H9 (cell line): ENCODE measurements around the gene PMIS2. TPM values are rescaled to one million over a fixed set of nuclear protein-coding genes. Genes with fewer than 3 reads are reported as not detected.

Experiments
- DNase-seq: peaks from one replicate; pipeline ENCODE4 v3.0.0-alpha.2; 2017
- H2AFZ ChIP-seq: one replicate; pipeline ENCODE4 v1.6.1; 2013; ENCODE audit warnings: mild to moderate bottlenecking, low read length, control low read depth, moderate library complexity
- H2AK5ac ChIP-seq: 2 replicates; pipeline ENCODE4 v1.6.1; 2013; ENCODE audit warnings: low read length, control low read depth, mixed read lengths; ENCODE audit not compliant: insufficient read length
- H2BK120ac ChIP-seq: one replicate; pipeline ENCODE4 v1.6.1; 2013; ENCODE audit warnings: low read depth, mild to moderate bottlenecking, low read length, control low read depth, inconsistent platforms; ENCODE audit not compliant: poor library complexity, severe bottlenecking
- H2BK12ac ChIP-seq: 2 replicates; pipeline ENCODE4 v1.6.1; 2013; ENCODE audit warnings: low read length, control low read depth, mixed read lengths, low read depth; ENCODE audit not compliant: insufficient read length
- H2BK15ac ChIP-seq: 2 replicates; pipeline ENCODE4 v1.6.1; 2013; ENCODE audit warnings: low read depth, low read length, control low read depth
- H2BK20ac ChIP-seq: one replicate; pipeline ENCODE4 v1.6.1; 2013; ENCODE audit warnings: low read depth, mild to moderate bottlenecking, low read length, control low read depth, inconsistent platforms; ENCODE audit not compliant: poor library complexity, severe bottlenecking
- H2BK5ac ChIP-seq: 2 replicates; pipeline ENCODE4 v1.6.1; 2013; ENCODE audit warnings: low read length, control low read depth, mixed read lengths; ENCODE audit not compliant: insufficient read length
- H3K14ac ChIP-seq: 2 replicates; pipeline ENCODE4 v1.6.1; 2013; ENCODE audit warnings: low read length, control low read depth; ENCODE audit not compliant: insufficient read depth
- H3K18ac ChIP-seq: 2 replicates; pipeline ENCODE4 v1.6.1; 2013; ENCODE audit warnings: low read depth, mild to moderate bottlenecking, mixed read lengths, low read length, control low read depth; ENCODE audit not compliant: insufficient read length
- H3K23ac ChIP-seq: 2 replicates; pipeline ENCODE4 v1.6.1; 2013; ENCODE audit warnings: low read length, control low read depth, mixed read lengths, low read depth; ENCODE audit not compliant: insufficient read length
- H3K23me2 ChIP-seq: 2 replicates; pipeline ENCODE4 v1.6.1; 2013; ENCODE audit warnings: low read depth, mild to moderate bottlenecking, mixed read lengths, low read length, control low read depth; ENCODE audit not compliant: insufficient read length, poor library complexity, severe bottlenecking
- H3K27ac ChIP-seq: 2 replicates; pipeline ENCODE4 v1.5.1; 2013; ENCODE audit warnings: low read length, control low read depth, mixed read lengths, low read depth; ENCODE audit not compliant: insufficient read length
- H3K27me3 ChIP-seq: 2 replicates; pipeline ENCODE4 v1.6.1; 2013; ENCODE audit warnings: low read length, control low read depth, inconsistent platforms; ENCODE audit not compliant: insufficient read depth
- H3K4ac ChIP-seq: 2 replicates; pipeline ENCODE4 v1.6.1; 2013; ENCODE audit warnings: low read depth, mild to moderate bottlenecking, control low read depth, inconsistent platforms, low read length, moderate library complexity
- H3K4me1 ChIP-seq: 2 replicates; pipeline ENCODE4 v1.6.1; 2013; ENCODE audit warnings: low read length, control low read depth, inconsistent platforms; ENCODE audit not compliant: insufficient read depth
- H3K4me2 ChIP-seq: 2 replicates; pipeline ENCODE4 v1.6.1; 2013; ENCODE audit warnings: low read length, control low read depth, mixed read lengths; ENCODE audit not compliant: insufficient read length, insufficient read depth
- H3K56ac ChIP-seq: 2 replicates; pipeline ENCODE4 v1.6.1; 2013; ENCODE audit warnings: low read depth, mild to moderate bottlenecking, mixed read lengths, low read length, control low read depth; ENCODE audit not compliant: insufficient read length
- H3K79me1 ChIP-seq: 2 replicates; pipeline ENCODE4 v1.6.1; 2013; ENCODE audit warnings: low read depth, mild to moderate bottlenecking, moderate library complexity, low read length, control low read depth, inconsistent platforms; ENCODE audit not compliant: insufficient read depth, poor library complexity, severe bottlenecking
- H3K79me2 ChIP-seq: 2 replicates; pipeline ENCODE4 v1.6.1; 2013; ENCODE audit warnings: low read length, control low read depth, inconsistent platforms; ENCODE audit not compliant: insufficient read depth
- H3K9ac ChIP-seq: 2 replicates; pipeline ENCODE4 v1.6.1; 2013; ENCODE audit warnings: low read length, control low read depth, mixed read lengths; ENCODE audit not compliant: insufficient read length; ENCODE audit errors: extremely low read depth
- H3K9me3 ChIP-seq: one replicate; pipeline ENCODE4 v1.6.1; 2013; ENCODE audit warnings: low read depth, low read length, inconsistent platforms; ENCODE audit not compliant: control insufficient read depth
- H3T11ph ChIP-seq: one replicate; pipeline ENCODE4 v1.6.1; 2013; ENCODE audit warnings: mild to moderate bottlenecking, low read length, control low read depth, inconsistent platforms
- H4K20me1 ChIP-seq: one replicate; pipeline ENCODE4 v1.6.1; 2013; ENCODE audit not compliant: control insufficient read depth, insufficient read length, insufficient read depth
- H4K5ac ChIP-seq: 2 replicates; pipeline ENCODE4 v1.6.1; 2013; ENCODE audit warnings: low read depth, mild to moderate bottlenecking, mixed read lengths, low read length, control low read depth; ENCODE audit not compliant: insufficient read length
- H4K8ac ChIP-seq: replicated peaks from 2 replicates; pipeline ENCODE4 v1.6.1; 2013; ENCODE audit warnings: low read length, control low read depth, mixed read lengths, low read depth; ENCODE audit not compliant: insufficient read length
- H4K91ac ChIP-seq: 2 replicates; pipeline ENCODE4 v1.6.1; 2013; ENCODE audit warnings: low read depth, mild to moderate bottlenecking, moderate library complexity, mixed read lengths, low read length, control low read depth; ENCODE audit not compliant: insufficient read length
- H3K27ac Mint-ChIP-seq, 3 experiments: 2 replicates in 2 of 3; 3 replicates in 1 of 3; pipeline ENCODE4 v1.8.0; 2020 to 2021; ENCODE audit warnings: mixed read lengths in 3 of 3, mild to moderate bottlenecking in 1 of 3, moderate library complexity in 1 of 3
- H3K27me3 Mint-ChIP-seq: 2 replicates; pipeline ENCODE4 v1.8.0; 2021; ENCODE audit warnings: low read depth, mild to moderate bottlenecking, moderate library complexity, mixed read lengths
- H3K36me3 Mint-ChIP-seq, 3 experiments: 2 replicates in 2 of 3; 3 replicates in 1 of 3; pipeline ENCODE4 v1.8.0; 2020 to 2021; ENCODE audit warnings: low read depth in 3 of 3, mixed read lengths in 3 of 3; ENCODE audit not compliant: insufficient read depth in 1 of 3
- H3K4me1 Mint-ChIP-seq, 2 experiments: 2 replicates each; pipeline ENCODE4 v1.8.0; 2020; ENCODE audit warnings: mixed read lengths in 2 of 2
- H3K4me3 Mint-ChIP-seq, 2 experiments: 2 replicates in 1 of 2; 3 replicates in 1 of 2; pipeline ENCODE4 v1.8.0; 2020 to 2021; ENCODE audit warnings: mild to moderate bottlenecking in 2 of 2, mixed read lengths in 2 of 2, moderate library complexity in 1 of 2
- H3K9me3 Mint-ChIP-seq, 2 experiments: 2 replicates in 1 of 2; 3 replicates in 1 of 2; pipeline ENCODE4 v1.8.0; 2020; ENCODE audit warnings: mild to moderate bottlenecking in 2 of 2, mixed read lengths in 2 of 2, moderate library complexity in 1 of 2
- WGBS: extraction: QIAGEN DNeasy Blood & Tissue Kit; methylation state at CpG from one replicate; pipeline ENCODE4 v1.1.7; 2013; ENCODE audit warnings: missing lambda C conversion rate, low lambda C conversion rate, mixed read lengths; ENCODE audit not compliant: insufficient read length; ENCODE audit errors: extremely low coverage; 5-methylcytosine and 5-hydroxymethylcytosine counted together
- total RNA-seq: library from RNA; stranded (reverse); gene quantifications from 2 replicates; pipeline ENCODE4 v1.2.1, GENCODE V29; 2021
- TF ChIP-seq, protein P1 (sequence below): fragments of 200-600 bp; sonication (generic); conservative IDR thresholded peaks from 3 replicates; pipeline ENCODE4 v1.8.0; 2021; ENCODE audit warnings: antibody characterized with exemption, mild to moderate bottlenecking

PMIS2 gene
- total RNA-seq, 1 experiment from 2014 or later = not detected

DNA sequence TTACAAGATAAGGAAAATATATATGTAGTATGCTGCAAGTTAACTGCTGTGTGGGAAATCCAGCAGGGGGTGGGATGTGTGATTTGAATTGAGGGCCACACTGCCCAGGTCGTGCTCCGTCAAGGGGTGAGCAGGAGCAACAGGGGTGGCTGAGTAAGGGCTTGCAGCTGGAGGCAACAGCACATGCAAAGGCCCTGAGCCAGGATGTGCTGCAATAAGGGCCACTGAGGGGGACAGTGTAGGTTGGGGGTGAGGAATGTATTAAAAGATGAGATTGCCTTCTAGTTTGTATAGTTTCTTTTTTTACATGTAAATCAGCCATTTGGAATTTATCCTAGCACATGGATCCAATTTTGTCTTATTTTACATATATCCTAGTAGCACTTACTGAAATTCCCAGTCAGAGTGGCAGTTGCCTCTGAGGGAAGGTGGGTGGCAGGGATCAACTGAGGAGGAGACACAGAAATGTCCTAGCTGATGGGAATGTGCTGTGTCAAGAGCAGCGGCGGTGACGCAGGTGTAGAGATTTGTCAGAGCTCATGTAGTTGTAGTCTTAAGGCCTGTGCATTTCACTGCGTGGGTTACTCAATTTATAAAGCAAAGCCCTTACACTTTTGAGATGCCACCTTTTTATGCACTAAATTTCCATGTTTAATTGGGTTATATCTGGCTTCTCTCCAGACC, 37.5 kb downstream of the PMIS2 start:
- Histone ChIP-seq H3K4ac (no peak overlapping the region), H4K8ac (no peak overlapping the region), H4K20me1 (no peaks in the 10 kb centered on the region), H2BK120ac (no peak overlapping the region), H2AFZ (no peak overlapping the region), H2BK15ac (no peak overlapping the region), H3K79me2 (no peaks in the 10 kb centered on the region), H3K18ac (no peak overlapping the region), H2AK5ac (no peak overlapping the region), H3K23me2 (no peaks in the 10 kb centered on the region), H3K56ac (no peak overlapping the region), H3T11ph (no peak overlapping the region), H2BK20ac (no peak overlapping the region), H3K9ac (no peak overlapping the region), H3K27ac (no peak overlapping the region), H3K23ac (no peak overlapping the region), H4K91ac (no peak overlapping the region), H2BK5ac (no peak overlapping the region), H3K14ac (no peak overlapping the region), H3K4me1 (no peaks in the 10 kb centered on the region; the same call in 1 of the 2 replicates), H3K27me3 (no peaks in the 10 kb centered on the region), H2BK12ac (no peak overlapping the region), H3K4me2 (no peak overlapping the region), H3K9me3 (no peaks in the 10 kb centered on the region), H4K5ac (no peak overlapping the region), H3K79me1 (no peaks in the 10 kb centered on the region)
- peaks cover 8 to 26% (median 17%) of the 10 kb centered on the region in 3 experiments; a peak in 6 of 7 replicates for H3K36me3 Mint-ChIP-seq
- H3K27ac Mint-ChIP-seq = no peak overlapping the region; a peak in 1 of 7 replicates
- no peaks in the 10 kb centered on the region; the same call in 1 of the 2 replicates for H3K27me3 Mint-ChIP-seq
- no peaks in the 10 kb centered on the region for H3K9me3 Mint-ChIP-seq
- no peak overlapping the region for H3K4me3 Mint-ChIP-seq
- H3K4me1 Mint-ChIP-seq = peaks cover 5% of the 10 kb centered on the region in 2 experiments
- TF ChIP-seq, protein P1, sequence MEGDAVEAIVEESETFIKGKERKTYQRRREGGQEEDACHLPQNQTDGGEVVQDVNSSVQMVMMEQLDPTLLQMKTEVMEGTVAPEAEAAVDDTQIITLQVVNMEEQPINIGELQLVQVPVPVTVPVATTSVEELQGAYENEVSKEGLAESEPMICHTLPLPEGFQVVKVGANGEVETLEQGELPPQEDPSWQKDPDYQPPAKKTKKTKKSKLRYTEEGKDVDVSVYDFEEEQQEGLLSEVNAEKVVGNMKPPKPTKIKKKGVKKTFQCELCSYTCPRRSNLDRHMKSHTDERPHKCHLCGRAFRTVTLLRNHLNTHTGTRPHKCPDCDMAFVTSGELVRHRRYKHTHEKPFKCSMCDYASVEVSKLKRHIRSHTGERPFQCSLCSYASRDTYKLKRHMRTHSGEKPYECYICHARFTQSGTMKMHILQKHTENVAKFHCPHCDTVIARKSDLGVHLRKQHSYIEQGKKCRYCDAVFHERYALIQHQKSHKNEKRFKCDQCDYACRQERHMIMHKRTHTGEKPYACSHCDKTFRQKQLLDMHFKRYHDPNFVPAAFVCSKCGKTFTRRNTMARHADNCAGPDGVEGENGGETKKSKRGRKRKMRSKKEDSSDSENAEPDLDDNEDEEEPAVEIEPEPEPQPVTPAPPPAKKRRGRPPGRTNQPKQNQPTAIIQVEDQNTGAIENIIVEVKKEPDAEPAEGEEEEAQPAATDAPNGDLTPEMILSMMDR = no peak
- DNase-seq = no peak
- WGBS = no CpG with 5 or more reads among the region's 6 CpGs
